SU-DHL-6 (cell line): ENCODE data around the gene SLC23A1.

Experiments
- H2AFZ ChIP-seq: fragments of 200-600 bp; sonication (generic); 2 replicates; pipeline ENCODE4 v1.6.1; 2014; ENCODE audit warnings: low read depth, mild to moderate bottlenecking, moderate library complexity, mixed read lengths, antibody characterized with exemption, low read length; ENCODE audit not compliant: severe bottlenecking
- H3F3A ChIP-seq: fragments of 200-600 bp; shearing (Covaris generic); 2 replicates; pipeline ENCODE4 v1.6.0; 2016; ENCODE audit warnings: antibody characterized with exemption, mild to moderate bottlenecking; ENCODE audit not compliant: insufficient read depth
- H3K27ac ChIP-seq: fragments of 200-600 bp; sonication (generic); 2 replicates; pipeline ENCODE4 v1.5.1; 2016; ENCODE audit warnings: low read depth, mild to moderate bottlenecking, low read length, moderate library complexity, mixed read lengths
- H3K27me3 ChIP-seq: fragments of 200-600 bp; sonication (generic), shearing (Covaris generic); 2 replicates; pipeline ENCODE4 v1.6.0; 2014; ENCODE audit warnings: mild to moderate bottlenecking, low read length
- H3K36me3 ChIP-seq: fragments of 200-600 bp; sonication (generic); 2 replicates; pipeline ENCODE4 v1.6.1; 2014; ENCODE audit warnings: mild to moderate bottlenecking, low read length, mixed read lengths
- H3K4me2 ChIP-seq: fragments of 300-600, 200-600 bp; shearing (Covaris generic), sonication (generic); 2 replicates; pipeline ENCODE4 v1.6.0; 2014; ENCODE audit warnings: low read length, low read depth, mild to moderate bottlenecking; ENCODE audit not compliant: poor library complexity, severe bottlenecking
- H3K4me3 ChIP-seq: fragments of 200-600 bp; sonication (generic); 2 replicates; pipeline ENCODE4 v1.5.1; 2014; ENCODE audit warnings: antibody characterized with exemption, low read length, mild to moderate bottlenecking, mixed read lengths; ENCODE audit not compliant: insufficient read depth, poor library complexity, severe bottlenecking
- H3K79me2 ChIP-seq: fragments of 200-600 bp; sonication (generic); 2 replicates; pipeline ENCODE4 v1.6.1; 2014; ENCODE audit warnings: mild to moderate bottlenecking, low read length, moderate library complexity; ENCODE audit not compliant: insufficient read depth
- H3K9ac ChIP-seq: fragments of 200-600 bp; sonication (generic); 2 replicates; pipeline ENCODE4 v1.7.0; 2014; ENCODE audit warnings: mild to moderate bottlenecking, low read length
- H3K9me2 ChIP-seq: fragments of 200-600 bp; sonication (generic); replicated peaks from 2 replicates; pipeline ENCODE4 v1.6.1; 2014; ENCODE audit warnings: low read length; ENCODE audit not compliant: insufficient read depth
- H3K9me3 ChIP-seq: fragments of 200-600 bp; sonication (generic); 2 replicates; pipeline ENCODE4 v1.6.1; 2014; ENCODE audit warnings: low read length, mixed read lengths; ENCODE audit not compliant: insufficient read depth
- H4K20me1 ChIP-seq: fragments of 200-600 bp; sonication (generic); 2 replicates; pipeline ENCODE4 v1.6.1; 2014; ENCODE audit warnings: low read depth, mild to moderate bottlenecking, antibody characterized with exemption, low read length, moderate library complexity, mixed read lengths
- CTCF ChIP-seq: fragments of 200-600 bp; sonication (generic); IDR thresholded peaks from one replicate; pipeline ENCODE4 v1.5.1; 2017; ENCODE audit warnings: antibody characterized with exemption, mild to moderate bottlenecking, low read length, moderate library complexity; ENCODE audit not compliant: insufficient read depth, poor library complexity, severe bottlenecking
- EZH2phosphoT487 ChIP-seq: fragments of 200-600 bp; sonication (generic), shearing (Covaris generic); conservative IDR thresholded peaks from 2 replicates; pipeline ENCODE4 v1.6.1; 2018; ENCODE audit warnings: mild to moderate bottlenecking, antibody characterized with exemption, low read length, moderate library complexity, mixed read lengths

Gene SLC23A1

GRCh38 chr5:139396691-139397090 is 13.6 kb upstream of the SLC23A1 start:
- Histone ChIP-seq H3K27me3 (no peaks in the 10 kb centered on the region), H3K9ac (no peak overlapping the region), H3K27ac (no peak overlapping the region), H3K9me3 (no peaks in the 10 kb centered on the region), H3K79me2 (peaks cover 13% of the 10 kb centered on the region; the same call in 1 of the 2 replicates), H2AFZ (no peak overlapping the region), H3K36me3 (no peaks in the 10 kb centered on the region), H3K4me2 (no peak overlapping the region), H3K4me3 (no peak overlapping the region), H3F3A (0 out of 2 replicates have a peak, but pooled peaks cover 7% of the 10 kb centered on the region), H3K9me2 (no peaks in the 10 kb centered on the region), H4K20me1 (no peaks in the 10 kb centered on the region)
- TF ChIP-seq CTCF (no peak), EZH2phosphoT487 (no peak)

DNA sequence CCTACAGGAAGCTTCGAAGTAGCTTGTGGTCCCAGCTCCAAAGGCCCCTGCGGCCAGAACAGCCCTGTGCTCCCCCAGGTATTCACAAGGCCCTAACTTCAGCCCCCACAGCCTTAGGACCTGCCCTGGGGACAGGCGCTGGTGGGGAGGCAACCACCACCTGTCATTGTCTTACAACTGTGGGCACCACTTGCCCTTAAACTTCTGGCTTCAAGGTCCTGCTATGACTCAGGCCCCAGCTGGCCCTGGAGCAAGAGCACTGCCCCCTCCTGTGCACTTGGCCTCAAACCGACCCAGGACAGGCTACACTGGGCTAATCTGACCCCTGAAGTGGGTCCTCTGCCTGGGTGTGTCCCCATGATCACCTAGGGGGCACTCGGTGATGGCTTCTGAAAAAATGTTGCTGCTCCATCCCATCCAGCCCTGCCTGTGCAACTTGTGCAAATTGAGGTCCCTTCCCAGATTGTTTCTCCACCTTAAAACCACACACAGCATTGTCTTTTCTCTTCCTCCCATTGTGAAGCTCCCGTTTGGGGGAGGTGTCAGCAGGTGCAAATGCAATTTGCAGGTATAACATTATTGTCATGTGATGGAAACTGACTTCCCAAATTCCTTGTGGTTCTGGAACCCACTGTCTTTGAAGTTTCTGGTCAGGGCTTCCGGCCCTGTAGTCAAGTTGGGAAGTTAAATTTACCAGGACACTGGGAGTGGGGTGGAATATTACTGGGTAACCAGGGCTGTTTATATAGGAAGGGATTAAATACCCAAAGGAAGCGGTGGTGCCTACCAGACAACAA is 12.9 kb upstream of the SLC23A1 start:
- no peak overlapping the region for H3K9ac ChIP-seq
- no peak overlapping the region for H3K4me2 ChIP-seq
- H3K36me3 ChIP-seq: no peaks in the 10 kb centered on the region
- no peaks in the 10 kb centered on the region for H3K9me3 ChIP-seq
- H3K9me2 ChIP-seq: no peaks in the 10 kb centered on the region
- H3K4me3 ChIP-seq: no peak overlapping the region
- 0 out of 2 replicates have a peak, but pooled peaks cover 7% of the 10 kb centered on the region for H3F3A ChIP-seq
- H3K27ac ChIP-seq: no peak overlapping the region
- no peaks in the 10 kb centered on the region for H3K27me3 ChIP-seq
- no peak for TF ChIP-seq EZH2phosphoT487
- TF ChIP-seq CTCF: no peak
- H4K20me1 ChIP-seq: no peaks in the 10 kb centered on the region
- no peak overlapping the region for H2AFZ ChIP-seq
- H3K79me2 ChIP-seq: peaks cover 16% of the 10 kb centered on the region

DNA sequence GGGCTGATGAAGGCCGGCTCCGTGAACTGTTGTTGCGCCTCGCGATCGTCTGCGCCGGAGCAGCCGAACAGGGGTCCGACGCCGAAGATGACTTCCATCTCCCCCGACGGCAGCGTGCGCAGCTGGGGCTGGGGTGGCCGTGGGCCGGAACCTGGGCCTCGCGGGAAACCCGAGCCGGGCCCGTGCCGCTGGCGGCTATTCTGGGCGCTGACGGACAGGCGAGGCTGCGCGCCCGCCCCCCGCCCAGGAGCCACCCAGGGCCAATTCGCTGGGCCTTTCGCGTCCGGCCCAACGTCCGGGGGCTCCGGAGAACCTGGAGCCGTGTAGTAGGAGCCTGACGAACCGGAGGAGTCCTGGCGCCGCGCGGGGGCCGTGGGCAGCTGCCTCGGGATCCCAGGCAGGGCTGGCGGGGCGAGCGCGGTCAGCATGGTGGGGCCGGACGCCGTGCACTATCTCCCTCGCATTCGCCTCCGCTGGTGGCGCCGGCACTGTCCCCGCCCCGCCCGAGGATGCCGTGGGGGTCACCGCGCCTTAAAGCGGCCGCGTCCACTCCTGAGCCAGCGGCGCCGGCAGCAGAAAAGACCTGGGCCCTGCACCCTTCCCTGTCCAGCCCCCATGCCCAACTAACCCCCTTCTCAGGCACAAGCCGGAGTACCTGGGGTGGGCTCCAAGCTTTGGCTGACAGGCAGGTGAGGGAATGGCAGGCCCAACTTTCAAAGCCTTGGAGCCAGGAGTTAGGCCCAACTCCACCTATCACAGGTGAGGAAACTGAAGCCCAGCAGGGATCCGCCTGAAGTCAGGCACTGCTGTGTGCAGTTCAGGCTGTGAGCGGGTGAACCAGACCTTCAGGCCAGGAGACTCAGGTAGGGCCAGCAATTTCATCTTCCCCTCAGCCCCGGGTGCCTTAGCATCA is 11.8 kb upstream of the SLC23A1 start, which contains the start of gene PROB1:
TSS of gene PROB1 (minus strand) at position 451 of the 913 bp plus-strand sequence. CDS start at position 428, 23 bp downstream.
- Histone ChIP-seq H3K4me2 (peak within 1 kb of the TSS; percentile 88), H3K9me3 (no peaks in the 10 kb centered on the region), H3K4me3 (peak within 1 kb of the TSS; percentile 59), H3K79me2 (peaks cover 22% of the 10 kb centered on the region), H4K20me1 (no peaks in the 10 kb centered on the region), H3K27ac (peak within 1 kb of the TSS; percentile 93), H3K27me3 (no peaks in the 10 kb centered on the region), H3K9me2 (no peaks in the 10 kb centered on the region), H3F3A (peaks cover 12% of the 10 kb centered on the region), H3K36me3 (no peaks in the 10 kb centered on the region), H2AFZ (peak within 1 kb of the TSS; percentile 88), H3K9ac (peak within 1 kb of the TSS; percentile 77)
- TF ChIP-seq CTCF (no peak), EZH2phosphoT487 (no peak)
